GM12892 (cell line): Measurements from ENCODE around the gene FBN1.

Source experiments
- DNase-seq: peaks from one replicate; pipeline ENCODE4 v3.0.0; 2011; ENCODE audit not compliant: insufficient read length
- FAIRE-seq: peaks from 2 replicates; lab custom pipeline; 2011; peaks lifted over from hg19 to GRCh38; lab: Jason Lieb, UNC
- POLR2A ChIP-seq: IDR thresholded peaks from 2 replicates; pipeline ENCODE4 v1.6.1; 2011; ENCODE audit warnings: low read depth, low read length, control low read depth
- POLR2AphosphoS5 ChIP-seq: IDR thresholded peaks from 2 replicates; pipeline ENCODE4 v1.6.1; 2011; ENCODE audit warnings: low read depth, low read length, control low read depth
- TAF1 ChIP-seq: IDR thresholded peaks from 2 replicates; pipeline ENCODE4 v1.6.1; 2011; ENCODE audit warnings: low read depth, mild to moderate bottlenecking, control low read depth, low read length, borderline replicate concordance

FBN1 gene

DNA sequence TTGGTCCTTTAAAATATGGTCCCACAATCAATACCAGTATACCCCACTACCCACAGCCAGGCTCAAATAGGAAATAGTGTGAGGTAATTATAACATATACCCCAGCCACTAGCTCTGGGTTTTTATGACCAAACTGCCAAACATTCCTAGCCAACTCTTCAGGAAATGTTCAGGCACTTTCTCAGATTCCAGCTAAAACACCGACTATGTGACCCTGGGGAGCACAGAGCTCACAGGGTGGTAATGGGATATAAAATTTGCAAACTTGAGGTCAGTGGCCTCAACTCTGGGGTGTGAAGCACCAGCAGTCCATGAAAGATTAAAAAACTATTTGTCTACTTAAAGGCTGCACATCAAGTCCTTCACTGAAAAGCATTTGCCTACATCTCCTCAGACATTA, 12.9 kb downstream of the FBN1 start:
- no peak for FAIRE-seq
- TF ChIP-seq TAF1 (no peak), POLR2A (no peak), POLR2AphosphoS5 (no peak)
- DNase-seq, result no peak

DNA sequence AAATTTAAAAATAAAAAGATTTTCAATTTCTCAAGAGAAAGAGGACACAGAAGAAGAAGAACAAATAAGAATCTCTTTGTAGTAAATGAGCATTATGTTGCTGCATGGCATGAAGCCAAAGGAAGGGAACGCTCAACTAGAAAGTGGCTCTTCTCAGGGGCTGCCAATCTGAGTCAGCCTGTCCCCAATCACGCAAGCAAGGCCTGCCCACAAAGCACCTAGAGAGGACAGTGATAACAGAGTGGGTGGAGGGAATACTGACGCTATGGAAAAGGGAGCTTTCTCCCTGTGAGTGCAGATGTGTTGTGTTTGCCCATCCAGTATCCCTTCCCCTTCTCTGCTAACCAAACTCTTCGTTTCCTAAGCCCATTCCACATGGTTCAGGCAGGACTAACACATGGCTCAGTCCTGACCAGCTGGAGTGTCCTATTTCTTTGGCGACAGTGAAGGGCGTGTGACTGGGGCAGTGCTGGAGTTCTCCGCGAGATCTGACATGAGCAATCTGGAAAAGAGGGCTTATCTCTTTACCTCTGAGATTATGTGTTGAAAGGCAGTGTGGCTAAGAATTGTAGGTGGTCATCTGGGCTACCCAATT, 14.2 kb downstream of the FBN1 start:
- TF ChIP-seq POLR2AphosphoS5 (no peak), TAF1 (no peak), POLR2A (no peak)
- peak; percentile 51 for FAIRE-seq
- DNase-seq, result no peak

GRCh38 chr15:48630245-48630644, 15.3 kb downstream of the FBN1 start:
- FAIRE-seq (no peak), DNase-seq (no peak)
- TF ChIP-seq POLR2AphosphoS5, result no peak
- TF ChIP-seq POLR2A, result no peak
- no peak for TF ChIP-seq TAF1

DNA sequence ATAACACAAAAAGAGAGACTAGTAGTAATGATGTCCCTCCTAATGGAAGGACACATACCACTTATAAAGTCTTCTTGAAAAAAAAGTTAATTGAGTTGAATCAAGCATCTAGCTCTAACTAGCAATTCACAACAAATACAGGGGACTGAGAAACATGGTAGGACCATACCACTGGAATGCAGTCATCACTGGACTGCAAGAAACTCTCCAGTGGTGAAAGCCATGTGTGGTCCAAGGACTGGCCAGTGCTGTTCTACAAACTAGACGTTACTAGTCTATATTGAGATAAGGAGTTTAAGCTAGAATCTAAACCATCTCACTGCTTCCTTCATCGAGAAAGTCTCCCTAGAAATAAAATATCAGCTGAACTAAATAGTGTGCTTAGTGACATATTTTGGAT, 16.7 kb downstream of the FBN1 start:
- DNase-seq, result no peak
- FAIRE-seq, result no peak
- TF ChIP-seq POLR2A (no peak), POLR2AphosphoS5 (no peak), TAF1 (no peak)

GRCh38 chr15:48627260-48627940, 18.1 kb downstream of the FBN1 start:
- no peak for FAIRE-seq
- no peak for DNase-seq
- TF ChIP-seq POLR2AphosphoS5 (no peak), POLR2A (no peak), TAF1 (no peak)

GRCh38 chr15:48625126-48625525, 20.4 kb downstream of the FBN1 start:
- DNase-seq, result no peak
- TF ChIP-seq POLR2A, result no peak
- no peak for TF ChIP-seq POLR2AphosphoS5
- TF ChIP-seq TAF1, result no peak
- no peak for FAIRE-seq

DNA sequence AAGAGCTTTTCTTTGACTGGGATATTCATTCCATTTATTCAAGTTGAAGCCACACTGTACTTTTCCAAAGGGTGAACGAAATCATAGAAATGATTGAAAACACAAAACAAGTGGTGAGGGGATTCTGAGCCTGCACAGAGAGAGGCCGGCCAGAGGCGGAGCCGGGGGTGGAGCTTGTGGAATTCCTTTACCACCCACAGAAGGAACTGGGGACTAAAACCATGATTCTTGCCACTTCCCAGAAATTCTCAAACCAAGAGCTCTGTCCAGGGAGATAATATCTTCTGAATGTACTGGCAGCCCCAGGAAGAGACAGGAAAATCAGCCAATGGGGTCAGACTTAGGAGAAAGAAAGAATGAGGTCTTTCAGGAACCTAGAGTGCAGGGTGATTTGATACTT, 20.8 kb downstream of the FBN1 start:
- no peak for DNase-seq
- TF ChIP-seq POLR2A (no peak), TAF1 (no peak), POLR2AphosphoS5 (no peak)
- no peak for FAIRE-seq

DNA sequence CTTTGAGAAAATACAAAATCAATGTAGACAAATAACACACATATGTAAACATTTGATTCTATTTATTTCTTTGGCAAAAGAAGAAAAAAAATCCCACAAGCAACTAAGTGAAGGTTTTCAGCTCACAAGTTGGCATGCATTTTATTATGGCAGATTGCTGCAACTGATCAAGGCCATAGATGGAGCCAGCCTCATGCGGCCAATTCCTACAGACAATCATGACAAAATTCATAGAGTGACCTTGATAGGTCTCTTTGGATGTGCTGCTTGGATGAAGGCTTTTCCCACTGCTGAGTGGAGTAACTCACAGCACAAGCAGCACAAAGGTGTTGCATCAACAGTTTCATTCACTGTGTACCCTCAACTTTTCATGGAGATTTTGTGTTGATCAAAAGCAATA, 22.1 kb downstream of the FBN1 start:
- FAIRE-seq (no peak), DNase-seq (no peak)

GRCh38 chr15:48622237-48622636, 23.3 kb downstream of the FBN1 start:
- FAIRE-seq, result no peak
- no peak for DNase-seq
- TF ChIP-seq TAF1, result no peak
- no peak for TF ChIP-seq POLR2AphosphoS5
- no peak for TF ChIP-seq POLR2A

More for the DNA sequence above, 22.1 kb downstream of the FBN1 start:
- TF ChIP-seq POLR2A, result no peak
- TF ChIP-seq TAF1, result no peak
- TF ChIP-seq POLR2AphosphoS5, result no peak

DNA sequence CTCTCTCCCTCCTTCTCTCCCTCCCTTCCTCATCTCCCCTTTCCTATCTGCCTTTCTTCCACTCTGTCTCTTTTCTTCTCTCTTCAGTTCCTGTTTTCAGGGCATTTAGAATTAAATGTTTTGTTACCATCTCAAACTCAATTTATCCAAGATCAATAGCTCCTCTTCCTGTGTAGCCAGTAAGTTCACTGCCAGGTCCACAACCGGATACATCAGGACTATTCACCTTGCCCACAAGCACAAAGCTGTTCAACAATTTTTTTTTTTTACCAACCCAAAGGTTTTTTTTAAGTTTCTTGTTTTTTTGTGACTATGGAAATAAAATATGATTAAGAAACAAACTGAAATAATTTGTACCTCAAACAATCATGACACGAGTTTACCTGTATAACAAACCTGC, 26.1 kb downstream of the FBN1 start:
- TF ChIP-seq POLR2A, result no peak
- no peak for TF ChIP-seq POLR2AphosphoS5
- TF ChIP-seq TAF1, result no peak
- no peak for FAIRE-seq
- no peak for DNase-seq

GRCh38 chr15:48617619-48618018, 27.9 kb downstream of the FBN1 start:
- no peak for DNase-seq
- no peak for FAIRE-seq
- no peak for TF ChIP-seq TAF1
- no peak for TF ChIP-seq POLR2AphosphoS5
- TF ChIP-seq POLR2A, result no peak

- no peak for TF ChIP-seq POLR2A
- no peak for TF ChIP-seq POLR2AphosphoS5
- TF ChIP-seq TAF1, result no peak
- DNase-seq (no peak), FAIRE-seq (no peak)
Measured at GRCh38 chr15:48616216-48616615, 29.3 kb downstream of the FBN1 start.

- FAIRE-seq, result no peak
- no peak for TF ChIP-seq POLR2A
- TF ChIP-seq POLR2AphosphoS5, result no peak
- TF ChIP-seq TAF1, result no peak
- DNase-seq, result no peak
Measured at GRCh38 chr15:48614051-48614450, 31.5 kb downstream of the FBN1 start.

DNA sequence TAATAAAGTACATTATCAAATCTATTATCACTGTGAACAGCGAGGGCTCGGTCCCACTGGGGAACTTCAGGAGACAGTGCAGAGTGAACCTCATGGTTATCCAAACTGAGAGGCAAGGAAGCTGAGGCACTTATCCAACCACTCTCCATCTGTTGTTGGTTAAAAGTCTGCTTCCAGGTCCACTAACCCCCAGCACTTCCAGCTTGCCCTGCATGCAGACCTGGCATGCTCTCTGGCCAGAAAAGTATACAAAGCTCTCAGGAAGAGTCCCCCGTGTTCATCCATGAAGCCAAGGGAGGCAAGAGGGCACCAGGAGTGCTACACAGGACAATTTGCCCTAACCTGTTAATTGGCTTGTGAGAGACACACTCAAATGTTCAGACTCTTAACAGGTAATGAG, 36.0 kb downstream of the FBN1 start:
- no peak for DNase-seq
- FAIRE-seq, result no peak
- TF ChIP-seq TAF1, result no peak
- TF ChIP-seq POLR2A, result no peak
- TF ChIP-seq POLR2AphosphoS5, result no peak
